Neural cell (in vitro differentiated cells): ENCODE results near the gene AIMP1.

ENCODE experiments used
- EP300 ChIP-seq: fragments of 450-650 bp; conservative IDR thresholded peaks from 2 replicates; pipeline ENCODE4 v1.6.1; 2014; ENCODE audit warnings: antibody characterized with exemption, mild to moderate bottlenecking, moderate library complexity; ENCODE audit not compliant: poor library complexity, severe bottlenecking
- EZH2 ChIP-seq: fragments of 200-600, 300-800 bp; shearing (Covaris generic), sonication (generic); IDR thresholded peaks from 2 replicates; pipeline ENCODE4 v1.6.1; 2014; ENCODE audit warnings: antibody characterized with exemption, low read length, borderline replicate concordance, mild to moderate bottlenecking; ENCODE audit not compliant: insufficient read depth, poor library complexity, severe bottlenecking
- POLR2AphosphoS5 ChIP-seq: IDR thresholded peaks from 2 replicates; pipeline ENCODE4 v1.6.1; 2012
- RAD21 ChIP-seq: fragments of 450-650 bp; conservative IDR thresholded peaks from 2 replicates; pipeline ENCODE4 v1.6.1; 2014; ENCODE audit warnings: antibody characterized with exemption, mild to moderate bottlenecking, moderate library complexity
- SMC3 ChIP-seq: fragments of 450-650 bp; conservative IDR thresholded peaks from 2 replicates; pipeline ENCODE4 v1.6.1; 2014; ENCODE audit warnings: antibody characterized with exemption, mild to moderate bottlenecking, moderate library complexity; ENCODE audit not compliant: poor library complexity
- TAF1 ChIP-seq: IDR thresholded peaks from 2 replicates; pipeline ENCODE4 v1.6.1; 2012; ENCODE audit warnings: low read depth
- TF ChIP-seq, protein P1 (sequence below): fragments of 450-650 bp; IDR thresholded peaks from 2 replicates; pipeline ENCODE4 v1.5.1; 2014; ENCODE audit warnings: antibody characterized with exemption, mild to moderate bottlenecking, moderate library complexity; ENCODE audit not compliant: poor library complexity, severe bottlenecking
- TF ChIP-seq, protein P2 (sequence below): IDR thresholded peaks from 2 replicates; pipeline ENCODE4 v1.6.1; 2012; ENCODE audit warnings: borderline replicate concordance

GRCh38 chr4:106301393-106302061 is 14.8 kb upstream of the AIMP1 start:
- no peak for TF ChIP-seq EZH2
- no peak for TF ChIP-seq SMC3
- TF ChIP-seq, protein P1, sequence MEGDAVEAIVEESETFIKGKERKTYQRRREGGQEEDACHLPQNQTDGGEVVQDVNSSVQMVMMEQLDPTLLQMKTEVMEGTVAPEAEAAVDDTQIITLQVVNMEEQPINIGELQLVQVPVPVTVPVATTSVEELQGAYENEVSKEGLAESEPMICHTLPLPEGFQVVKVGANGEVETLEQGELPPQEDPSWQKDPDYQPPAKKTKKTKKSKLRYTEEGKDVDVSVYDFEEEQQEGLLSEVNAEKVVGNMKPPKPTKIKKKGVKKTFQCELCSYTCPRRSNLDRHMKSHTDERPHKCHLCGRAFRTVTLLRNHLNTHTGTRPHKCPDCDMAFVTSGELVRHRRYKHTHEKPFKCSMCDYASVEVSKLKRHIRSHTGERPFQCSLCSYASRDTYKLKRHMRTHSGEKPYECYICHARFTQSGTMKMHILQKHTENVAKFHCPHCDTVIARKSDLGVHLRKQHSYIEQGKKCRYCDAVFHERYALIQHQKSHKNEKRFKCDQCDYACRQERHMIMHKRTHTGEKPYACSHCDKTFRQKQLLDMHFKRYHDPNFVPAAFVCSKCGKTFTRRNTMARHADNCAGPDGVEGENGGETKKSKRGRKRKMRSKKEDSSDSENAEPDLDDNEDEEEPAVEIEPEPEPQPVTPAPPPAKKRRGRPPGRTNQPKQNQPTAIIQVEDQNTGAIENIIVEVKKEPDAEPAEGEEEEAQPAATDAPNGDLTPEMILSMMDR, result no peak
- no peak for TF ChIP-seq POLR2AphosphoS5
- no peak for TF ChIP-seq TAF1
- TF ChIP-seq, protein P2, sequence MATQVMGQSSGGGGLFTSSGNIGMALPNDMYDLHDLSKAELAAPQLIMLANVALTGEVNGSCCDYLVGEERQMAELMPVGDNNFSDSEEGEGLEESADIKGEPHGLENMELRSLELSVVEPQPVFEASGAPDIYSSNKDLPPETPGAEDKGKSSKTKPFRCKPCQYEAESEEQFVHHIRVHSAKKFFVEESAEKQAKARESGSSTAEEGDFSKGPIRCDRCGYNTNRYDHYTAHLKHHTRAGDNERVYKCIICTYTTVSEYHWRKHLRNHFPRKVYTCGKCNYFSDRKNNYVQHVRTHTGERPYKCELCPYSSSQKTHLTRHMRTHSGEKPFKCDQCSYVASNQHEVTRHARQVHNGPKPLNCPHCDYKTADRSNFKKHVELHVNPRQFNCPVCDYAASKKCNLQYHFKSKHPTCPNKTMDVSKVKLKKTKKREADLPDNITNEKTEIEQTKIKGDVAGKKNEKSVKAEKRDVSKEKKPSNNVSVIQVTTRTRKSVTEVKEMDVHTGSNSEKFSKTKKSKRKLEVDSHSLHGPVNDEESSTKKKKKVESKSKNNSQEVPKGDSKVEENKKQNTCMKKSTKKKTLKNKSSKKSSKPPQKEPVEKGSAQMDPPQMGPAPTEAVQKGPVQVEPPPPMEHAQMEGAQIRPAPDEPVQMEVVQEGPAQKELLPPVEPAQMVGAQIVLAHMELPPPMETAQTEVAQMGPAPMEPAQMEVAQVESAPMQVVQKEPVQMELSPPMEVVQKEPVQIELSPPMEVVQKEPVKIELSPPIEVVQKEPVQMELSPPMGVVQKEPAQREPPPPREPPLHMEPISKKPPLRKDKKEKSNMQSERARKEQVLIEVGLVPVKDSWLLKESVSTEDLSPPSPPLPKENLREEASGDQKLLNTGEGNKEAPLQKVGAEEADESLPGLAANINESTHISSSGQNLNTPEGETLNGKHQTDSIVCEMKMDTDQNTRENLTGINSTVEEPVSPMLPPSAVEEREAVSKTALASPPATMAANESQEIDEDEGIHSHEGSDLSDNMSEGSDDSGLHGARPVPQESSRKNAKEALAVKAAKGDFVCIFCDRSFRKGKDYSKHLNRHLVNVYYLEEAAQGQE, result no peak
- no peak for TF ChIP-seq RAD21
- no peak for TF ChIP-seq EP300
